HG03442 (cell line): ENCODE data around the gene ADAP2.
"Not testable (repeated sequence)": the region's sequence is repeated elsewhere in the genome, so short reads cannot be mapped to it uniquely, and the experiment has no call there.

ENCODE experiments used
- ATAC-seq: cut with Tn5 transposase; IDR thresholded peaks from one replicate; pipeline ENCODE4 v1.9.1; 2021; ENCODE audit warnings: mild to moderate bottlenecking, moderate library complexity; ENCODE audit not compliant: unreplicated experiment

Gene ADAP2

GRCh38 chr17:30929081-30929633 lies 7.4 kb downstream of the ADAP2 start:
- ATAC-seq: no peak

DNA sequence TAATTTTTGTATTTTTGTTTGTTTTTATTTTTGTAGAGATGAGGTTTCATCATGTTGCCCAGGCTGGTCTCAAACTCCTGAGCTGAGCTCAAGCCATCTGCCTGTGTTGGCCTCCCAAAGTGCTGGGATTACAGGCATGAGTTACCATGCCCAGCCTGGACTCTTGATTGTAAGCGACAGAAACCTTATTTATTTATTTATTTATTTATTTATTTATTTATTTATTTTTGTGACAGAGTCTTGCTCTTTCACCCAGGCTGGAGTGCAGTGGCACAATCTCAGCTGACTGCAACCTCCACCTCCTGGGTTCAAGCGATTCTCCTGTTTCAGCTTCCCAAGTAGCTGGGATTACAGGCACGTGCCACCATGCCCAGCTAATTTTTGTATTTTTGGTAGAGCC lies 8.1 kb downstream of the ADAP2 start:
- ATAC-seq: not testable (repeated sequence)

GRCh38 chr17:30930495-30930894 lies 8.8 kb downstream of the ADAP2 start:
- ATAC-seq: no peak

GRCh38 chr17:30931582-30931981 lies 9.8 kb downstream of the ADAP2 start:
- ATAC-seq: not testable (repeated sequence)

DNA sequence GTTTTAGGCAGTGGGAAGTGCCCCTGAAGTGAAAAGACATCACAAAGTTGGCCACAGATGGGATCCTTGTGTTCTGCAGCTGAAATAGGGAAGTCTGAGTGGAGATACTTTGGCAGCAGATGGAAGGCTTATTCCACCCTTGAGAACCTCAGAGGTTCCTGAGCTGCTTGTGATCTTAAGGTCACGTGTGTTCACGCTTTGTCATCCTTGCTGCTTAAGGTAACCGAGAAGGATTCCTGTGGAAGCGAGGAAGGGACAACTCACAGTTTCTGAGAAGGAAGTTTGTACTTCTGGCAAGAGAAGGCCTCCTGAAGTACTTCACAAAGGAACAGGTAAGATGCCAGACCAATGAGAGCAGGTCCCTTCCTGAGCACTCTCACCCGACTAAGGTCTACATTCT lies 12.2 kb downstream of the ADAP2 start:
- no peak for ATAC-seq

DNA sequence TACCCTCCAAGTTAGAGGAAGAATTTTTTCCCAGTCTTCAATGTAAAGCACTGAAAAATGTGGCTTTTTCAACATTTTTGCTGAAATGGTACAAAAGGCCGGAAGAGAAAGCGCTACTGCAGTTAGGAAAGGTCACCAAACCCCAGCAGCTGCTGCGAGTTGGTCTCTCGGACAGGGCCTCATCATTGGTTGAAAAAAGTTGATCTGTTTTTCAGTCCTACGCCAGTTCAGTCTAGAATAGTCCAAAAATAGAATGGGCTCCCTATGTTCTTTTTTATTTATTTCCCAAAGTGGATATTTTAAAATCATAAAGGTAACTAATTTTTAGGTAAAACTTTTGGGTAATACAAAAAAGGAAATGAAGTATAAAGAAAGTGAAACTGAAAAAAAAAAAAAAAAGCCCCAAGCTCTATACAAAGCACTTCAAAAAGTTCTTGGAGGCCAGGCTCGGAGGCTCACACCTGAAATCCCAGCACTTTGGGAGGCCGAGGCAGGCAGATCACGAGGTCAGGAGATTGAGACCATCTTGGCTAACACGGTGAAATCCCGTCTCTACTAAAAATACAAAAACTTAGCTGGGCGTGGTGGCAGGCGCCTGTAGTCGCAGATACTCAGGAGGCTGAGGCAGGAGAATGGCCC lies 17.4 kb downstream of the ADAP2 start:
- no peak for ATAC-seq

- ATAC-seq: no peak
Measured at GRCh38 chr17:30942308-30943079, 20.7 kb downstream of the ADAP2 start.

GRCh38 chr17:30947796-30948195 lies 26.1 kb downstream of the ADAP2 start:
- ATAC-seq: no peak

DNA sequence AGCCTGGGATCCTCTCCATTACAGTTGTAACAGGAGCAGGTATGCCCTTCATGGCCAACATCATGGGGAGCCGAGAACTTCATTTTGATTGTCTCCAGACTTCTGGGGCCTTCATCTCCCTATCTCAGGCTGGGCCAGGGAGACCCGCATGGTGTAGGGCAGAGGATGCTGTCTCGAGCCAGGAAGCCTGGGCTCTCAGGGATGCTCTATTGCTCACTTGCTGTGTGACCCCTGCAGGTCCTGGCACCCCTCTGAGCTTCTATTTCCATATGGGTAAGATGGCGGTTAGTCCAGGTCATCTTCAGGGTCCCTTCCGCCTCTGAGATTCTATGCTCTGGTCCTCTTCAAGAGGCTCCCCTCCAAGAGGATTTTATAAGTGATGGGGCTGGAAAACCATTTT lies 28.4 kb downstream of the ADAP2 start:
- no peak for ATAC-seq

GRCh38 chr17:30950669-30951399 lies 29.1 kb downstream of the ADAP2 start:
- no peak for ATAC-seq

DNA sequence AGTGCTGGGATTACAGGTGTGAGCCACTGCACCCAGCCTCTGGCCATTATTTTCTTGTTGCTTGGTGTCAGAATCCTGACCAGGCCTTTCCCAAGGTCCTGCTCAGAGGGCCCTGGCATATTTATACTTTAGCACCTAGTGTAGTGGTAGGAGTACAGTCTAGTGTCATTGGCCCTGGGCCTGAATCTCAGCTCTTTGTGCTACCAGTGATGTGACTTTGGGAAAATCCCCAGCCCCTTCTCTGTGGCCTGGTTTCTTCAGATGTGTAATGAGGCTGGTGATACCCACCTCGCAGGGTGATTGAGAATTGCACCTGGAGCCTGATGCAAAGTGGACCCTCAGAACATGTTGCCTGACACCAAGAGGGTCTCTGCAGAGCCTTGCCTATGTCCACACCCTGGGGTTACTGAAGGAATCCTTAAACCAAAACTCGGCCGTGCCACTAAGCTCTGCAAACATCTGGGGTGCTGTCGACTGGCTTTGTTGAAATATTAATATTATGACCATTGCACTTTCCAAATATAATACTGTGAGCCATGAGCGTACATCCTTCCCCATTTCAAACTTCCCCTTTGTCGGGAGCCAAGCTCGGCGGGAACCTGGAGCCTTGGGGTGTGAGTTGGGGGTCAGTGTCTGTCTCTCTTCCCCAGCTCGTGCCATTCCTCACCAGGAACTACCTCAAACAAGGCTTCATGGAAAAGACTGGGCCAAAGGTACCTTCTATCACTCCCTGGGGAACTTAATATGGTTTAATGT lies 31.1 kb downstream of the ADAP2 start:
- no peak for ATAC-seq

DNA sequence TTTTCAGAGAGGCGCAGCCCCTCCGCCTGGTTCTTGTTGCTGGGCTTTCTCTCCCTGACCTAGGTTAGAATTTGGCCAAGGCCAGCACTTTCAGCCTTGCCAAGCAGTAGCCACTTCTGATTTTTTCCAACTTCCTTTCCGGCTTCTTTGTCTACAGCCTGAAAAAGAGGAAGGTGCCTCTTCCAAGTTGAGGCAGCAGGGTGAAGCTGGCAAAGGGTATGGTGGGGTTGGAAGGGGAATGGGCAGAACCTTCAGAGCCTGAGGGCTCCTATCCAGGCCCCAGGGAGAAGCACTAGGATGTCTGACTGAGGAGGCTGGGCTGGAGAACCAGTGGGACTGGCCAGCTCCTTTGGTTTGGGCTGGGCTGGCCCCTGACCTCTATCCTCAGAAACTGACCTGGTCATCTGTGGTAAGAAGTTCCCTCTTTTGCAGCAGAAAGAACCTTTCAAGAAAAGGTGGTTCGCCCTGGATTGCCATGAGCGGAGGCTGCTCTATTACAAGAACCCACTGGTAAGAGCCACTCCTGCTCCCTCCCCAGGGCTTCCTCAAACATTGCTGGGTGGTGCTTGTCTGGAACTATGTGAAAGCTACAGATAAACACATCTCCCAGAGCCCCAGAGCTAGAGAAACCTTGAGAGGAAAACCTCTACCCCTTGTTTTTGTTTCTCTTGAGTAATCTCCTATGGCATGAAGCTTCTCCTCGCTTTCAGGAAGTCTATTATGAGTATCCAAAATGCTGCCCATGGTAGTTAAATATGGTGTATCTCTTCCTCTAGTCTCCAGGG lies 32.5 kb downstream of the ADAP2 start:
- ATAC-seq: no peak

DNA sequence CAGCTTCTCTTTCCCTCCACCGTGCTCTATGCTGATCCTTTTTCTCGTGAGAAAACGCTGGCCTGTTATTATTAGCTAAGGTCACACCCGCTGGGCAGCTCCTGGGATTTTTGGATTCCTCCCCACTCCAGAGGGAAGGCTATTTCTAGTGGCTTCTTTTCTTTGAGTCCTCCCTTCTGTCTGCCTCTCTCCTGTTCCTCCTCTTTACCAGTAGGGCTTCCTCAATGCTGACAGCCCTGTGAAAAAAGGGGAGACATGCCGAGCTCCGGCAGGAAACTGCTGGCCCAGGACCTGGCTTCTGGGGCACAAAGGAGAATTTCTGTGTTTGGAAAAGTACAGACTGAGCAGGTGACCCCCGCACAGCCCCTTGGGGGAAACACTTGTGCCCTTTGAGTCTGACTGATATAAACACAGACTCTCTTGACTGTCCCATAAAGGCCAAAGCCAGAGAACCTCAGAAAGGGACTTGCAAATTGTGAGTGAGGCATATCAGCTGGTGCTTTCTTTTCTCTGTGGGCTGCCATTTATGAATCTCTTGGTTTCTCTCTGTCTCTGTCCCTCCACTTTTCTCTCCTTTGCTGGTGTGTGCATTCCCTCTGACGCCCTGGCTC lies 35.1 kb downstream of the ADAP2 start:
- no peak for ATAC-seq

GRCh38 chr17:30957741-30958140 lies 36.0 kb downstream of the ADAP2 start:
- ATAC-seq: no peak

DNA sequence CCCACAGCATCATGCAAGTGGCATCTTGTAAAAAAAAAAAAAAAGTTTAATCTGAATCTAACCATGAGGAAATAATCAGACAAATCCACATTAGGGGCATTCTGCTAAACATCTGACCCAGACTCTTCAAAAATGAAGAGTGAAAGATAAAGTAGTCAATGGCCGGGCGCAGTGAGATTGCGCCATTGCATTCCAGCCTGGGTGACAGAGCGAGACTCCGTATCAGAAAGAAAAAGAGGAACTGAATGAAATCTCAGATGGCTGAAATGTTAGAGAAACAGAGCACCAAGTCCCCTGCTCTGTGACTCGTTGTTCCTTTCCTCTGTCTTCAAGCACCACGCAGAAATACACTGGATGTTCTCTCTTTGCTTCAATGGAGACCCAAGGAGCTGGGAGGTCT lies 36.4 kb downstream of the ADAP2 start:
- ATAC-seq: no peak

DNA sequence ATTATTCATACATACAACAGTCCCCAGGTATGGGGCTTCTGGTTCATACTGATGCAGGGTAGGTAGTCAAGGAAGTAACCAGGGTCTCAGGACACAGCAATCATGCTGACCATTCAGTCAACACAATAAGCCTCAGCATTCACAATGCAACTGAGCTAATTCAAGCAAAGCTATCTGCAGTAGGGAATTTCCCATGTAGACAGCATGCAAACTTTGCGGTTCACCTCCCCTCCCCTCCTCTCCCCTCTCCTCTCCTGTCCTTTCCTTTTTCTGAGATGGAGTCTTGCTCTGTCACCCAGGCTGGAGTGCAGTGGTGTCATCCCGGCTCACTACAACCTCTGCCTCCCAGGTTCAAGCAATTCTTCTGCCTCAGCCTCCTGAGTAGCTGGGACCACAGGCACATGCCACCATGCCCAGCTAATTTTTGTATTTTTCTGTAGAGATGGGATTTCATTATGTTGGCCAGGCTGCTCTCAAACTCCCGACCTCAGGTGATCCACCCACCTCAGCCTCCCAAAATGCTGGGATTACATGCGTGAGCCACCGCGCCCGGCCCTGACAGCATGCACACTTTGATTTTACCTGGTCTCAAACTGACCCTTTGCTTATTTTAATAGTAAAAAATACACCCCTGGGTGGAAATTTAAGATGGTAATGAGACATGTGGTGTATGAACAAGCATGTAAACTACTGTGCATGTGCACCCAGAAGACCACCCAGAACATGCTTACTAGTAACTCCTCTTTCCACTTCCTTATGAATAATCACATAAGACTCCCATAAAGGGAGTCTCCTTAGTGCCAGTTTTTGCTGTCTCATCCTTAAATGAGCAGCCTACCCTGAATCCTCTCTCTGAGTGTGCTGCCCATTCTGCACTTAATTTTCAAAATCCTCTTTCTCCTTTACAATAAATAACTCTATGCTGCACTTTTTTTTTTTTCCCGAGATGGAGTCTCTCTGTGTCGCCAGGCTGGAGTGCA lies 39.8 kb downstream of the ADAP2 start:
- ATAC-seq: no peak

GRCh38 chr17:30964312-30964711 lies 42.6 kb downstream of the ADAP2 start:
- not testable (repeated sequence) for ATAC-seq

GRCh38 chr17:30964876-30965275 lies 43.1 kb downstream of the ADAP2 start:
- ATAC-seq: no peak

- no peak for ATAC-seq
Measured at GRCh38 chr17:30965686-30966085, 43.9 kb downstream of the ADAP2 start.
